ENCODE measurements around the gene LIMCH1. TPM values are rescaled to one million over a fixed set of nuclear protein-coding genes. Genes with fewer than 3 reads are reported as not detected.

Gene LIMCH1
- total RNA-seq, 3 donors from 2014 or later (not counting 1 experiment from before 2014, with no cell fraction given): 0.05 TPM; not detected in 2

DNA sequence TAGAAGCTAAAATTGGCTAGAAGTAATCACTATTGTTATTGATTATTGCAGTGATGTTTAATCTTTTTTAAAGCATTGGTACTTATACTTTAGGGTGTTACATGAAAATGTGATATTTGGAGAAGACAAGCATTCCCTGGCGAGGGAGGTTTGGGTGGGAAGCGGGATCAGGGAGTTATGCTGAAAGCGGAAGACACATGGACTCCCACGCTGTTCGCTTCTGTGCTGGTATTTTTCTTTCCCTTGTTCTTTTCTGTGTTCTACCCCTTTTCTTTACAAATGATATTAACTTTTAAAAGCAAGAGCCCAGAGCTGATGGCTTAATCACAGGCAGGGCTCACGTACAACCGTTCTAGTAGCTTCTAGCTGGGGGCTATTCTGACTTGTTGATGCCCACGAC lies 148.9 kb downstream of the LIMCH1 start:
- no peak overlapping the region for H3K27ac Mint-ChIP-seq
- Histone ChIP-seq H3K4me1 (ENCODE audit: control insufficient read depth, insufficient read depth, low read length) (no peaks in the 10 kb centered on the region), H3K27ac (ENCODE audit: low read length) (no peak overlapping the region), H3K36me3 (ENCODE audit: control insufficient read depth, insufficient read depth, low read length) (no peaks in the 10 kb centered on the region), H3K27me3 (ENCODE audit: control insufficient read depth, insufficient read depth, low read length) (no peaks in the 10 kb centered on the region), H3K9me3 (ENCODE audit: control insufficient read depth, insufficient read depth, low read length) (no peaks in the 10 kb centered on the region), H3K4me3 (ENCODE audit: low read length) (no peak overlapping the region)
- no peaks in the 10 kb centered on the region for H3K27me3 Mint-ChIP-seq (ENCODE audit: low read depth in 2 of 2)
- H3K4me3 Mint-ChIP-seq: no peak overlapping the region
- TF ChIP-seq, protein P1, sequence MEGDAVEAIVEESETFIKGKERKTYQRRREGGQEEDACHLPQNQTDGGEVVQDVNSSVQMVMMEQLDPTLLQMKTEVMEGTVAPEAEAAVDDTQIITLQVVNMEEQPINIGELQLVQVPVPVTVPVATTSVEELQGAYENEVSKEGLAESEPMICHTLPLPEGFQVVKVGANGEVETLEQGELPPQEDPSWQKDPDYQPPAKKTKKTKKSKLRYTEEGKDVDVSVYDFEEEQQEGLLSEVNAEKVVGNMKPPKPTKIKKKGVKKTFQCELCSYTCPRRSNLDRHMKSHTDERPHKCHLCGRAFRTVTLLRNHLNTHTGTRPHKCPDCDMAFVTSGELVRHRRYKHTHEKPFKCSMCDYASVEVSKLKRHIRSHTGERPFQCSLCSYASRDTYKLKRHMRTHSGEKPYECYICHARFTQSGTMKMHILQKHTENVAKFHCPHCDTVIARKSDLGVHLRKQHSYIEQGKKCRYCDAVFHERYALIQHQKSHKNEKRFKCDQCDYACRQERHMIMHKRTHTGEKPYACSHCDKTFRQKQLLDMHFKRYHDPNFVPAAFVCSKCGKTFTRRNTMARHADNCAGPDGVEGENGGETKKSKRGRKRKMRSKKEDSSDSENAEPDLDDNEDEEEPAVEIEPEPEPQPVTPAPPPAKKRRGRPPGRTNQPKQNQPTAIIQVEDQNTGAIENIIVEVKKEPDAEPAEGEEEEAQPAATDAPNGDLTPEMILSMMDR (IDR thresholded peaks at IDR 0.05): no peak
- no peaks in the 10 kb centered on the region for H3K4me1 Mint-ChIP-seq
- no peak for DNase-seq
- ATAC-seq: no peak
- 91% methylated on average over 8 of the region's 8 CpGs for WGBS (ENCODE audit: insufficient coverage)
- intact Hi-C loops (cut with micrococcal nuclease): no loop called here
- H3K9me3 Mint-ChIP-seq: peaks cover 0 to 2% of the 10 kb centered on the region in 2 donors
- H3K36me3 Mint-ChIP-seq: no peaks in the 10 kb centered on the region

DNA sequence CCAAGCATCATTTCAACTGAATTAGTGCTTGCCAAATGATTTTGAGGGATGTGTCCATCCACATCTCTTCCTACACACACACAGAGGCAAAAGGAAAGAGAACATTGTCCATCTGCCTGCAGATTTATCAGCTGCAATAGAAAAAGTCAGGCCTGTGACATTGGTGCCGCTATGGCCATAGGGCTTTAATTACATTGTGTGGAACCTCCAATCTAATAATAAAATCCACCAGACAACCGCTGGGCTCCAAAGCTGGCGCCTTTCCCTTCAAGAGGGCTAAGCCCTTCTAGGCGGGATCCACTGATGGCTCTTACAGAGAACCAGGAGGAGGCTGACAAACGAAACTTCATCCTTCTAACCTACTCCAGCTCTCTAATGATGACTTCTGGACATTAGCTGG lies 150.0 kb downstream of the LIMCH1 start:
- no peaks in the 10 kb centered on the region for H3K27me3 Mint-ChIP-seq (ENCODE audit: low read depth in 2 of 2)
- H3K4me3 ChIP-seq (ENCODE audit: low read length): no peak overlapping the region
- H3K36me3 ChIP-seq (ENCODE audit: control insufficient read depth, insufficient read depth, low read length): no peaks in the 10 kb centered on the region
- WGBS (ENCODE audit: insufficient coverage): 87% methylated on average over 5 of the region's 5 CpGs
- ATAC-seq (no peak), DNase-seq (no peak)
- H3K4me1 Mint-ChIP-seq: no peaks in the 10 kb centered on the region
- intact Hi-C loops (cut with micrococcal nuclease): no loop called here
- TF ChIP-seq, protein P1 (IDR thresholded peaks at IDR 0.05): no peak
- H3K36me3 Mint-ChIP-seq: no peaks in the 10 kb centered on the region
- H3K9me3 ChIP-seq (ENCODE audit: control insufficient read depth, insufficient read depth, low read length): no peaks in the 10 kb centered on the region
- H3K4me1 ChIP-seq (ENCODE audit: control insufficient read depth, insufficient read depth, low read length): no peaks in the 10 kb centered on the region
- H3K27ac ChIP-seq (ENCODE audit: low read length): no peak overlapping the region
- no peak overlapping the region for H3K27ac Mint-ChIP-seq
- peaks cover 0 to 2% of the 10 kb centered on the region in 2 donors for H3K9me3 Mint-ChIP-seq
- no peak overlapping the region for H3K4me3 Mint-ChIP-seq
- H3K27me3 ChIP-seq (ENCODE audit: control insufficient read depth, insufficient read depth, low read length): no peaks in the 10 kb centered on the region

DNA sequence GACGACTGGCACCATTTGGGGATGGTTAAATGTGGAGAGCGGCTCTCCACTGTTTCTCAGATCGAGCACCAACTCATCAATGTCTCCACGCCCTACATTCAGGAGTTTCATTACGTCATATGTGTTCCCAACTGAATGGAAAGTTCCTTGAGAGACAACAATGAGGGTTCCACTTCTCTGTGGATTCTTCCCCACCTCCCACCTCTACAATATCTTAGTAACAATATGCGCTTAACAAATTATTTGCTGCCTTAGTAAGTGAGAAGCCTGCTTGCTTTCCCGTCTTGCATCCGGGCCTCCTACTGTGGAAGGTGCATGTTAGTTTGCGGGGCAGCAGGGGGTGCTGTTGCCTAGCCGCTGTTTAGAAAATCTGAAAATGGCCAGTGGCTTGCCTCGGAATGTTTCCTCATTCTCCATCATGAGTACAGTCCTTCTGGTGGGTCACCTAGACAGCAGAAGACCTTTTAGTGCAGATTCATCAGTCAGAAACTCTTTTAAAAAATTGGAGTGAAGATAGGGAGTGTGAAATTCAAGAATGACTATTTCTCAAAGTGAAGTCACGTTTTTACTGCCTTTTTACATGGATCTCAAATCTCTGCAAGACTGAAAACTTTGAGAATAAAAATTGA lies 154.9 kb downstream of the LIMCH1 start:
- TF ChIP-seq, protein P1 (IDR thresholded peaks at IDR 0.05): no peak
- 72% methylated on average over 11 of the region's 12 CpGs for WGBS (ENCODE audit: insufficient coverage)
- no peaks in the 10 kb centered on the region for H3K27me3 ChIP-seq (ENCODE audit: control insufficient read depth, insufficient read depth, low read length)
- H3K4me1 ChIP-seq (ENCODE audit: control insufficient read depth, insufficient read depth, low read length): no peaks in the 10 kb centered on the region
- H3K27me3 Mint-ChIP-seq (ENCODE audit: low read depth in 2 of 2): no peaks in the 10 kb centered on the region
- no peak overlapping the region for H3K4me3 ChIP-seq (ENCODE audit: low read length)
- no peak overlapping the region for H3K4me3 Mint-ChIP-seq
- no peaks in the 10 kb centered on the region for H3K36me3 ChIP-seq (ENCODE audit: control insufficient read depth, insufficient read depth, low read length)
- no peak overlapping the region for H3K27ac ChIP-seq (ENCODE audit: low read length)
- intact Hi-C loops (cut with micrococcal nuclease): no loop called here
- no peaks in the 10 kb centered on the region for H3K9me3 ChIP-seq (ENCODE audit: control insufficient read depth, insufficient read depth, low read length)
- no peak for ATAC-seq
- H3K27ac Mint-ChIP-seq: no peak overlapping the region
- peak in 1 of 2 donors; percentile 40 for DNase-seq
- no peaks in the 10 kb centered on the region for H3K4me1 Mint-ChIP-seq
- peaks cover 0 to 2% of the 10 kb centered on the region in 2 donors for H3K9me3 Mint-ChIP-seq
- no peaks in the 10 kb centered on the region for H3K36me3 Mint-ChIP-seq

DNA sequence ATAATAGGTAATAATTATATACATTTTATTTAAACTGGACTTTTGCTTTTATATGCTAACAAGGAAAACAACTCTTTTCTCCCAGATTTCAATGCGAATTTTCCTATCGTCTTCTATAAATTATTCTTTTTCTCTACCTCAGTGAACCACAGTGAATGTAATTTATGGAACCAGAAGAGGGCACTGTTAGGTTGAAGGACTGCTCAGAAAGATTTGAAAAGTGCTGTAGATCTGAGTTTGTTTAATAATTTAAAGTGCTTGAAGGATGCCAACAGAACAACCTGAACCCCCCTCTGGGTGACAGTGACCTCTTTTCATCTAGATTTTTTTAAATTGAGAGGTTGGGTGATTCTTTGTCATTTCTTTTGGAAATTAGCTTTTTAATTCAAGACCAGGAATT lies 155.7 kb downstream of the LIMCH1 start:
- no peak overlapping the region for H3K27ac ChIP-seq (ENCODE audit: low read length)
- no peaks in the 10 kb centered on the region for H3K36me3 ChIP-seq (ENCODE audit: control insufficient read depth, insufficient read depth, low read length)
- DNase-seq (no peak), ATAC-seq (no peak)
- H3K4me3 ChIP-seq (ENCODE audit: low read length): no peak overlapping the region
- H3K9me3 ChIP-seq (ENCODE audit: control insufficient read depth, insufficient read depth, low read length): no peaks in the 10 kb centered on the region
- Mint-ChIP-seq H3K27ac (no peak overlapping the region), H3K36me3 (no peaks in the 10 kb centered on the region), H3K27me3 (ENCODE audit: low read depth in 2 of 2) (no peaks in the 10 kb centered on the region), H3K4me1 (no peaks in the 10 kb centered on the region), H3K4me3 (no peak overlapping the region), H3K9me3 (no peaks in the 10 kb centered on the region)
- intact Hi-C loops (cut with micrococcal nuclease): no loop called here
- H3K27me3 ChIP-seq (ENCODE audit: control insufficient read depth, insufficient read depth, low read length): no peaks in the 10 kb centered on the region
- WGBS (ENCODE audit: insufficient coverage): no CpG with 5 or more reads among the region's 2 CpGs
- TF ChIP-seq, protein P1 (IDR thresholded peaks at IDR 0.05): no peak
- no peaks in the 10 kb centered on the region for H3K4me1 ChIP-seq (ENCODE audit: control insufficient read depth, insufficient read depth, low read length)
